Gastrocnemius medialis (tissue), 4 donors: ENCODE data around the gene GINS2. TPM values are rescaled to one million over a fixed set of nuclear protein-coding genes. Genes with fewer than 3 reads are reported as not detected.

Source experiments
- ATAC-seq, 2 donors: fragments of 150-250 bp; one replicate each; pipeline ENCODE4 v1.9.1; 2016
- DNase-seq, 2 donors: peaks; one replicate each; pipeline ENCODE4 v3.0.0-alpha.2; 2019
- H3K27ac ChIP-seq, 4 donors: fragments of 200-600 bp; sonication (generic); 1 replicate in 1 of 4; 2 replicates in 3 of 4; pipeline ENCODE4 v1.5.1; 2016 to 2018; ENCODE audit warnings: mild to moderate bottlenecking in 2 of 4, moderate library complexity in 1 of 4
- H3K27me3 ChIP-seq, 3 donors: fragments of 200-600 bp; sonication (generic) in 2 of 3; 1 replicate in 1 of 3; 2 replicates in 2 of 3; pipeline versions ENCODE4 v1.5.1 to v1.6.0; 2016 to 2019; ENCODE audit warnings: mild to moderate bottlenecking in 1 of 3, moderate library complexity in 1 of 3
- H3K36me3 ChIP-seq, 2 donors: fragments of 200-600 bp; sonication (generic) in 1 of 2; one replicate each; pipeline ENCODE4 v1.5.1; 2017 to 2018
- H3K4me1 ChIP-seq, 2 donors: fragments of 200-600 bp; sonication (generic) in 1 of 2; one replicate each; pipeline ENCODE4 v1.5.1; 2016 to 2017; ENCODE audit warnings: mild to moderate bottlenecking in 2 of 2
- H3K4me3 ChIP-seq, 4 donors: fragments of 200-600 bp; sonication (generic) in 3 of 4; 1 replicate in 1 of 4; 2 replicates in 3 of 4; pipeline ENCODE4 v1.5.1; 2016 to 2019; ENCODE audit warnings: mild to moderate bottlenecking in 2 of 4
- H3K9me3 ChIP-seq, 3 donors: fragments of 200-600 bp; sonication (generic) in 2 of 3; 1 replicate in 1 of 3; 2 replicates in 2 of 3; pipeline ENCODE4 v1.5.1; 2016 to 2019
- POLR2A ChIP-seq, 2 donors: fragments of 450-650 bp; IDR thresholded peaks; one replicate each; pipeline ENCODE4 v1.6.1; 2017; ENCODE audit warnings: antibody characterized with exemption in 2 of 2, mild to moderate bottlenecking in 2 of 2, moderate library complexity in 2 of 2
- in situ Hi-C, 4 donors: fragments of 200-750 bp; cut with MboI; loops; one replicate each; pipeline versions ENCODE4 v1.15.0 to v1.8.0; 2017; ENCODE audit warnings: low sequenced_read_pairs in 4 of 4
- intact Hi-C: fragments of 100-400 bp; cut with DNase I; formaldehyde crosslinking; loops from one replicate; pipeline ENCODE4 v1.15.1; 2023; ENCODE audit warnings: low total_unique reads
- total RNA-seq, 4 donors: library from RNA; depleted of rRNA; stranded (reverse); fragments of >200 nt; gene quantifications; one replicate each; pipeline versions ENCODE4 v1.1.0 to v1.2.3, GENCODE V29; 2016
- TF ChIP-seq, protein P1 (sequence below), 5 experiments: fragments of 450-650 bp in 3 of 5; fragments of 200-600 bp in 2 of 5; sonication (generic) in 2 of 5; IDR thresholded peaks in 4 of 5; conservative IDR thresholded peaks in 1 of 5; 1 replicate in 4 of 5; 2 replicates in 1 of 5; pipeline ENCODE4 v1.5.1; 2016 to 2019; ENCODE audit warnings: antibody characterized with exemption in 5 of 5, mild to moderate bottlenecking in 3 of 5, moderate library complexity in 3 of 5

GINS2 gene
- total RNA-seq, 4 donors from 2014 or later = 0.33 to 1.6 (median 1.6) TPM; not detected in 1

- peaks cover 6 to 7% of the 10 kb centered on the region in 2 donors for H3K4me1 ChIP-seq
- DNase-seq (no peak), ATAC-seq (no peak)
- H3K36me3 ChIP-seq = no peaks in the 10 kb centered on the region
- in situ Hi-C loops (no loop called here), intact Hi-C loops (no loop called here)
- H3K4me3 ChIP-seq = peak overlapping the region; percentile 62 to 83 (median 80)
- no peaks in the 10 kb centered on the region for H3K9me3 ChIP-seq
- no peak for TF ChIP-seq POLR2A (IDR thresholded peaks at IDR 0.05)
- TF ChIP-seq, protein P1, sequence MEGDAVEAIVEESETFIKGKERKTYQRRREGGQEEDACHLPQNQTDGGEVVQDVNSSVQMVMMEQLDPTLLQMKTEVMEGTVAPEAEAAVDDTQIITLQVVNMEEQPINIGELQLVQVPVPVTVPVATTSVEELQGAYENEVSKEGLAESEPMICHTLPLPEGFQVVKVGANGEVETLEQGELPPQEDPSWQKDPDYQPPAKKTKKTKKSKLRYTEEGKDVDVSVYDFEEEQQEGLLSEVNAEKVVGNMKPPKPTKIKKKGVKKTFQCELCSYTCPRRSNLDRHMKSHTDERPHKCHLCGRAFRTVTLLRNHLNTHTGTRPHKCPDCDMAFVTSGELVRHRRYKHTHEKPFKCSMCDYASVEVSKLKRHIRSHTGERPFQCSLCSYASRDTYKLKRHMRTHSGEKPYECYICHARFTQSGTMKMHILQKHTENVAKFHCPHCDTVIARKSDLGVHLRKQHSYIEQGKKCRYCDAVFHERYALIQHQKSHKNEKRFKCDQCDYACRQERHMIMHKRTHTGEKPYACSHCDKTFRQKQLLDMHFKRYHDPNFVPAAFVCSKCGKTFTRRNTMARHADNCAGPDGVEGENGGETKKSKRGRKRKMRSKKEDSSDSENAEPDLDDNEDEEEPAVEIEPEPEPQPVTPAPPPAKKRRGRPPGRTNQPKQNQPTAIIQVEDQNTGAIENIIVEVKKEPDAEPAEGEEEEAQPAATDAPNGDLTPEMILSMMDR (IDR thresholded peaks at IDR 0.05 in 4 of 5, conservative IDR thresholded peaks at IDR 0.05 in 1 of 5) = no peak
- H3K27me3 ChIP-seq = no peaks in the 10 kb centered on the region
- H3K27ac ChIP-seq = no peak overlapping the region
These were observed 893 bp downstream of the GINS2 start for GRCh38 chr16:85687651-85688471.

GRCh38 chr16:85686912-85687591, 1.7 kb downstream of the GINS2 start:
- H3K27me3 ChIP-seq = no peaks in the 10 kb centered on the region
- no peak for ATAC-seq
- no peak overlapping the region for H3K27ac ChIP-seq
- intact Hi-C loops (no loop called here), in situ Hi-C loops (no loop called here)
- no peaks in the 10 kb centered on the region for H3K9me3 ChIP-seq
- no peak for TF ChIP-seq POLR2A (IDR thresholded peaks at IDR 0.05)
- TF ChIP-seq, protein P1 (IDR thresholded peaks at IDR 0.05 in 4 of 5, conservative IDR thresholded peaks at IDR 0.05 in 1 of 5) = no peak
- H3K4me3 ChIP-seq = no peak overlapping the region
- no peak for DNase-seq
- no peaks in the 10 kb centered on the region for H3K36me3 ChIP-seq
- H3K4me1 ChIP-seq = peaks cover 9% of the 10 kb centered on the region in 2 donors

GRCh38 chr16:85685251-85685650, 3.5 kb downstream of the GINS2 start:
- Histone ChIP-seq H3K4me1 (peaks cover 9% of the 10 kb centered on the region in 2 donors), H3K27me3 (no peaks in the 10 kb centered on the region), H3K36me3 (no peaks in the 10 kb centered on the region), H3K4me3 (no peak overlapping the region), H3K27ac (no peak overlapping the region), H3K9me3 (no peaks in the 10 kb centered on the region)
- in situ Hi-C loops = no loop called here
- intact Hi-C loops = no loop called here
- no peak for TF ChIP-seq POLR2A (IDR thresholded peaks at IDR 0.05)
- TF ChIP-seq, protein P1 (IDR thresholded peaks at IDR 0.05 in 4 of 5, conservative IDR thresholded peaks at IDR 0.05 in 1 of 5) = no peak
- no peak for ATAC-seq
- no peak for DNase-seq

DNA sequence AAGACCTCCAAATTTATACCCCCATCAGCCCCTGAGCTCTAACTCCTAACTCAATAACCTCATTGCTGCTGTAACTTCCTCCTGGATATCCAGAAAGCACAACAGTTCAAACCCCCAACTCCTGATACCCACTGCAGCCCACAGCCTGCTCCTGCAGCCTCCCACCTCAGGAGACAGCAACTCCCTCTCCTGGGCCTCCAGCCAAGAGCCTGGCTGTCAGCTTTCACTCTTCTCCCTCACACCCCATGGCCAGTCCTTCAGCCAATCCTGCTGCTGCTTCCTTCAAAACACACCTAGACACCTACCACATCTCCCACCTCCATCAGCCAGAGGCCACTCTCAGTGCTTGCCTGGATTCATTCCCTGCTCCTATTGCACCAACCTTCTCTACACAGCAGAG, 5.4 kb downstream of the GINS2 start:
- no peak for DNase-seq
- no peaks in the 10 kb centered on the region for H3K36me3 ChIP-seq
- peaks cover 6% of the 10 kb centered on the region in 2 donors for H3K4me1 ChIP-seq
- TF ChIP-seq POLR2A (IDR thresholded peaks at IDR 0.05) = no peak
- TF ChIP-seq, protein P1 (IDR thresholded peaks at IDR 0.05 in 4 of 5, conservative IDR thresholded peaks at IDR 0.05 in 1 of 5) = no peak
- intact Hi-C loops = no loop called here
- in situ Hi-C loops = no loop called here
- no peaks in the 10 kb centered on the region for H3K27me3 ChIP-seq
- no peak for ATAC-seq
- no peak overlapping the region for H3K4me3 ChIP-seq
- no peak overlapping the region for H3K27ac ChIP-seq
- no peaks in the 10 kb centered on the region for H3K9me3 ChIP-seq
